T-helper 1 cell (primary cell): ENCODE measurements around the gene SLC2A11.
"Not testable (repeated sequence)": the region's sequence is repeated elsewhere in the genome, so short reads cannot be mapped to it uniquely, and the experiment has no call there.

ENCODE experiments used
- DNase-seq, 5 donors: peaks; one replicate each; pipeline ENCODE4 v3.0.0-alpha.2; 2012 to 2020

Gene SLC2A11

DNA sequence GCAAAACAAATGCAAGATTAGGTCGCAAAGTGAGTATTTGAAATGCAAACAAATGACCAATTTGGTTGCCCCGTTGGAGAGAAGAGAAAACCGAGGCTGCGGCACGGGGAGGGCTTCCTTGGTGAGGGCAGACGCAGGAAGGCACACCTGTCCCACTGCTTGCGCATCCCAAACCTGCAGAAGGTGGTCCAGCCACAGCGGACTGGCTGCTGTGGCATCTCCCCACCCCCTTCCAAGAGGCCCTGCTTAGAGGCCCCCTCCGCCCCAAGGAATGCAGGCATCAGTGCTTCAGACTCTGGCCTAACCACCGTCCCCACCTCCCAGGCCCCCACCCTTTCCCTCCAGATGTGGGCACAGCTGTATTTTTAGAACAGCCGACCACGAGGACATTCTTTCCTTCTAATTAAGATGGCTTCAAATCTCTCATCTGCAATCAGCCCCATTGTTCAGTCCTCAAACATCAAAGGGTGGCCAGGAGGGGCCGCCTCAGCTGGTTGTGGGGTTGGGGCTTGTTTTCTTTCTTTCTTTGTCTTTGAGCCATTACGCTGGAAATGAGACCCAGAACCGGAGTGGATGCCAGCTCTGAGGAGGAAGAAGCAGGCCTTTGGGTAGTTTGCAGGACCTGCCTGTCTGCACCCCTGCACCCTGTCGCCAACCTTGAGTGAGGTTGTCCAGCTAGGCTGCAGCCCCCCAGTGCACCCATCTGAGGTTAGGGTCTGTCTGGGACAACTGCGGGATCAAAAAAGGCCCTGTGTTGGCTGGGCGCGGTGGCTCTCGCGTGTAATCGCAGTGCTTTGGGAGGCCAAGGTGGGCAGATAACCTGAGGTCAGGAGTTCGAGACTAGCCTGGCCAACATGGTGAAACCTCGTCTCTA is 9.4 kb upstream of the SLC2A11 start:
- DNase-seq, result no peak

GRCh38 chr22:23849009-23850006 is 8.4 kb upstream of the SLC2A11 start:
- peak; percentile 64 to 80 (median 78) for DNase-seq

DNA sequence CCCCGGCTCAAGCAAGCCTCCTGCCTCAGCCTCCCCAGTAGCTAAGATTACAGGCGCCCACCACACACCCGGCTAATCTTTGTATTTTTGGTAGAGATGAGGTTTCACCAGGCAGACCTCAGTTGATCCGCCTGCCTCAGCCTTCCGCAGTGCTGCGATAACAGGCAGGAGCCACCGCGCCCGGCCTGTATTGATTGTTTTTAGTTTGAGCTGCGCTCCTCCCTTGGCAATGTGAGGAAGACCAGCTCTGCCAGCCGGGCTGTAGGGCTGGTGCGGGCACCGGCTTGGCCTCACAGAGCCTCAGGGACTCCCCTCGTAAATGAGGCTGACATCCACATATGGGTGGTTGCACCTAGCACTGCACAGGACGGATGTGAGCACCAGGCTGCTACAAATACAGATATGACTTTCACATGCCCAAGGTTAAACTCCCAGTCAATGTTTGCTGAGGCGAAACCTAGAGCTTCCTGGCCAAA is 7.5 kb upstream of the SLC2A11 start:
- no peak for DNase-seq

- no peak for DNase-seq
Observed at GRCh38 chr22:23856721-23857605, 712 bp upstream of the SLC2A11 start.

GRCh38 chr22:23858484-23858815 is 775 bp downstream of the SLC2A11 start:
- no peak for DNase-seq

- no peak for DNase-seq
Observed at GRCh38 chr22:23859201-23859600, 1.5 kb downstream of the SLC2A11 start.

GRCh38 chr22:23860187-23860586 is 2.5 kb downstream of the SLC2A11 start:
- not testable (repeated sequence) for DNase-seq

GRCh38 chr22:23862103-23862502 is 4.4 kb downstream of the SLC2A11 start:
- peak in 1 of 5 donors; percentile 57 for DNase-seq

DNA sequence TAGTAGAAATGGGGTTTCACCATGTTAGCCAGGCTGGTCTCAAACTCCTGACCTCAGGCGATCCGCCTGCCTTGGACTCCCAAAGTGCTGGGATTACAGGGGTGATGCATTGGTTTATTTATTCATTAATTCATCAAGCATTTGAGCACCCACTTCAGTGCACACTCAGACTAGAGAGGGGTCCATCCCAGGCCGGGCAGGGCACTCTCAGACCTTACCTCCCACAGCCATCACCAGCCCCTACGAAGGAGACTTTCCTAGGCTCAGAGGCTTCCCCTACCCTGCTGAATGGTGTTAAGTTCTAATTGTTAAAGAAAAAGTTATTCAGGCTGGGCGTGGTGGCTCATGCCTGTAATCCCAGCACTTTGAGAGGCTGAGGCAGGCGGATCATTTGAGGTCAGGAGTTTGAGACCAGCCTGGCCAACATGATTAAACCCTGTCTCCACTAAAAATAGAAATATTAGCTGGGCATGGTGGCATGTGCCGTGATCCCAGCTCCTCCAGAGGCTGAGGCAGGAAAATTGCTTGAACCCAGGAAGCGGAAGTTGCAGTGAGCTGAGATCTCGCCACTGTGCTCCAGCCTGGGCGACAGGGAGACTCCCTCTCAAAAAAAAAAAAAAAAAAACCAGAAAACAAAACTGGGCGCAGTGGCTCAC is 7.0 kb downstream of the SLC2A11 start:
- not testable (repeated sequence) for DNase-seq

- DNase-seq, result no peak
Observed at GRCh38 chr22:23868580-23868979, 10.9 kb downstream of the SLC2A11 start.

DNA sequence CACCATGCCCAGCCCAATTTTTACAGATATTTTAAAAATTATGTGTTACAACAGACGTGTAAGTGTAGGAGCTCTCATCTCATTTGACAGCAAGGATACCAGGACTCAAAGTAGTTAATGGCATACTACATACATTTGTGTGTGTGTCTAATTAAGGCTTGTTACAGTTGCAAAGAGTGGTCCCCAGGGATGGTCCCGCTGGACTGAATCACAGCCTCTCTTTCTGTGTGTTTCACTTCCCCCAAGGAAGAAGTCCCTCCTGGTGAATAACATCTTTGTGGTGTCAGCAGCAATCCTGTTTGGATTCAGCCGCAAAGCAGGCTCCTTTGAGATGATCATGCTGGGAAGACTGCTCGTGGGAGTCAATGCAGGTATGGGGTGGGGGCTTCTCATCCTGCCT is 17.2 kb downstream of the SLC2A11 start:
- DNase-seq, result no peak

DNA sequence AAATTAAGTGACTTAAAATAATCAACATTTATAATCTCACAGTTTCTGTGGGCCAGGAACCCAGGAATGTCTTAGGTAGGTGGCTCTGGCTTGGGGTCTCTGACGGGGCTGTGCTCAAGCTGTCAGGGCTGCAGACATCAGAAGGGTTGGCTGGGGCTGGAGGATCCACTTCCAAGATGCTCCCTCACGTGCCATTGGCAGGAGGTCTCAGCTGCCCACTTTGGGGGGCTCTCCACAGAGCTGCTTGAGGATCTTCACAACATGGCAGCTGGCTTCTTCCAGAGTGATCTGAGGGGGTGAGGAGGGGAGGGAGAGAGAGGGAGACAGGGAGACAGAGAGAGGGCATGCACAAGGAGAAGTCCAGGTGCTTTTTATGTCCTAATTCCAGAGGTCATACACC is 18.1 kb downstream of the SLC2A11 start:
- no peak for DNase-seq

- DNase-seq, result no peak
Observed at GRCh38 chr22:23877566-23877965, 19.9 kb downstream of the SLC2A11 start.

GRCh38 chr22:23878219-23878618 is 20.5 kb downstream of the SLC2A11 start:
- no peak for DNase-seq

GRCh38 chr22:23882370-23882769 is 24.7 kb downstream of the SLC2A11 start:
- no peak for DNase-seq

- no peak for DNase-seq
Observed at GRCh38 chr22:23883658-23884057, 26.0 kb downstream of the SLC2A11 start.

GRCh38 chr22:23884140-23884539 is 26.5 kb downstream of the SLC2A11 start:
- DNase-seq, result no peak

DNA sequence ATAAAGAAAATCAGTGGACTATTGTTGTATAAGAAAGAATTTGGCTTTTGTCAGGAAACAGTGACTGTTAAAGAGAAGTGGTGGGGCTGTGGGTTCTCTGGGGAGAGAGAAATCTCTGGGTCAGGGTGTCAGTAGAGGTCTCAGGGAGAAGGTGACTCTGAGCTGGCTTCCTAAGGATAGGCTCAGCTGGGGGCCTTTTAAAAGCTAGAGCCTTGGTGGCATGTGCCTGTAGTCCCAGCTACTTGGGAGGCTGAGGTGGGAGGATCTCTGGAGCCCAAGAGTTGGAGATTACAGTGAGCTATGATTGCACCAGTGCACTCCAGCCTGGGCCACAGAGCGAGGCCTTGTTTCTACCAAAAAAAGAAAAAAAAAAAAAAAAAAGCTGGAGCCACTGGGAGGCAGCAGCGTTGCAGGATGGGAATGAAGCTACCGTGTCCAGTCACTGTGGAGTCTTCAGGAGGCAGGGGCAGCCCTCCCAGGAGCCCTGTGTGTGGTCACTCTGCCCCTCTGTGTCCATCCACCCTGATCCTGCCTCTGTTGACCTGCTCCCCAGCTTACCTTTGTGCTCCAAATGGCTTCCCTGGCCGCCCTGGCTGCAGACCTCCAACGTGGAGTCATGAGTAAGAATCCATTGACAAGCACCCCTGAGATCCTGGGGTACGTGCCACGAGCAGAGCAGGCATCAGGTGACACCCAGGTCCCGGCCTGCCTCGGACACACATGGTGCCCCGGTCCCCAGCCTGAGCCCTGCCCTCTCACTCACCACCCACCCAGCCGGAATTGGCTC is 31.1 kb downstream of the SLC2A11 start:
- DNase-seq, result no peak

DNA sequence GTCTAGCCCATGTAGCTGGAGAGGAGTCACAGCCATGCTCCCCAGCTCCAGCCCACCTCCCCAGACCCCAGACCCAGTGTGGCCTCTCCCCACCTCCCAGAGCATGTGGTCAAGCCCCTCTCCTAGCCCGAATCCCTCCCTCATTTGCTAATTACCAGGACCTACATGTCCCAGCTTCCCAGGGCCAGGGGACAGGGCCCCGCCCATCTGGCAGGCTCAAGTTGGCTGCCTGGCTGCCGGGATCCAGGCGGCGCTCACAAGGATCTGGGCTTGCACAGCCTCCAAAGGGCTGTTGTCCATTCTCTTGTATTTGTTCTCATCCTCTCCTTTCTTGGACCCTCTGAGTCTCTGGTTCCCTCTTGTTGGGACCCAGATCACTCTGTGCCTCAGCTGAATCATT is 31.9 kb downstream of the SLC2A11 start:
- no peak for DNase-seq

DNA sequence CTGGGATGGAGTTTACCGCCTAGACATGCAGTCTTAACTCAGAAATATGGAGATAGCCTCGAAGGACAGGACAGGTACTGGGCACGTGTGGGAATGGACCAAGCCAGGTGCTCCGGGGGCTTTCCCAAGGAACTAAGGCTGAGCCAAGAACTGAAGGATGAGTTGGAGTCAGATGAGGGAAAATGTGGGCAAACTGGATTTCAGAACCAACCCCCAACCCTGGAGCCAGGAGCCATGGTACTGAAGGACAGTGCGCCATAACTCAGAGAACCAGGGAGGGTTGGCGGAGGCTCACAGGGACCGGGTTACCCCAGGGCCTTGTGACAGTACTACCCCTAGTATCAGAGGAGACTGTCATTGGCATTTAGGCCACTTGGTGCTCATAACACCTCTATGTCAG is 34.1 kb downstream of the SLC2A11 start:
- no peak for DNase-seq

DNA sequence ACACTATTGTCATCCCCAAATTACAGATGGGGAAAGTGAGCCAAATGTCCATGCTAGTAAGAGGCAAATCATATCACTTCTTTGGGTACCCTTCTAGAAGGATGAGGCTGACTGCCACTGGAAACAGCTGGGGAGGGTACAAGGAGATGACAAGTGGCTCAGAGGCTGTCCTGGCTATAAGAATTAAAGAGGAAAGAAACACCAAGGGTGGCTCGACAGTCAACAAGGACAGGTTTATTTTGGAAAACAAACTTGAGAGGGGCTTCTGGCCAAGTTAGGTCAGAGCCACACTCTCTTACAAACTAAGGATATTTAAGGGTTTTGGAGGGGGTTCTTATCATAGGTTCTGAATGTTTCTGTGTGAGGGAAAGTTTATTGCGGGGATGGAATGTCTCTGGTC is 34.5 kb downstream of the SLC2A11 start:
- DNase-seq, result no peak
